Mucosa of descending colon (tissue), 3 donors: ENCODE measurements around the gene ASF1B. TPM values are rescaled to one million over a fixed set of nuclear protein-coding genes. Genes with fewer than 3 reads are reported as not detected.

ENCODE experiments used
- ATAC-seq: fragments of 200-7000 bp; cut with Tn5 transposase; one replicate; pipeline ENCODE4 v1.9.1; 2020; ENCODE audit warnings: mild to moderate bottlenecking, moderate library complexity
- DNase-seq, 3 donors: peaks; one replicate each; pipeline ENCODE4 v3.0.0-alpha.2; 2020
- H3K36me3 ChIP-seq: fragments of 200-600 bp; one replicate; pipeline ENCODE4 v1.8.0; 2021; ENCODE audit warnings: low read depth, mild to moderate bottlenecking
- H3K4me1 ChIP-seq: fragments of 200-600 bp; one replicate; pipeline ENCODE4 v1.8.0; 2021; ENCODE audit warnings: low read depth, mild to moderate bottlenecking
- H3K4me3 ChIP-seq: fragments of 200-600 bp; one replicate; pipeline ENCODE4 v1.8.0; 2021; ENCODE audit warnings: mild to moderate bottlenecking
- H3K9me3 ChIP-seq: fragments of 200-600 bp; one replicate; pipeline ENCODE4 v1.8.0; 2021; ENCODE audit warnings: mild to moderate bottlenecking
- intact Hi-C, 2 donors: fragments of 100-400 bp; cut with DNase I in 1 of 2; cut with micrococcal nuclease in 1 of 2; formaldehyde crosslinking; loops; one replicate each; pipeline versions ENCODE4 v1.11.0 to v1.11.1; 2022; cut with DNase I, micrococcal nuclease
- total RNA-seq, 3 donors: library from RNA; stranded (reverse); fragmentation: NEBNext Ultra II Directional in 2 of 3; extraction: Animal tissue kit (Norgen Biotek cat#: 25700) in 2 of 3; gene quantifications; one replicate each; pipeline versions ENCODE4 v1.2.1 to v1.2.4, GENCODE V29; 2021 to 2023
- TF ChIP-seq, protein P1 (sequence below): fragments of 200-600 bp; IDR thresholded peaks from one replicate; pipeline ENCODE4 v1.8.0; 2022; ENCODE audit warnings: antibody characterized with exemption, mild to moderate bottlenecking
- donor health status: DM: no; HTN: no; CAD: no; lungs with moderate emphysema.
- donor health status: DM: no; HTN: no; CAD: no.
- donor health status: DM: no; HTN: yes; CAD: no.

The ASF1B gene
- total RNA-seq, 3 donors from 2014 or later = 2.4 to 21.7 (median 5.5) TPM

DNA sequence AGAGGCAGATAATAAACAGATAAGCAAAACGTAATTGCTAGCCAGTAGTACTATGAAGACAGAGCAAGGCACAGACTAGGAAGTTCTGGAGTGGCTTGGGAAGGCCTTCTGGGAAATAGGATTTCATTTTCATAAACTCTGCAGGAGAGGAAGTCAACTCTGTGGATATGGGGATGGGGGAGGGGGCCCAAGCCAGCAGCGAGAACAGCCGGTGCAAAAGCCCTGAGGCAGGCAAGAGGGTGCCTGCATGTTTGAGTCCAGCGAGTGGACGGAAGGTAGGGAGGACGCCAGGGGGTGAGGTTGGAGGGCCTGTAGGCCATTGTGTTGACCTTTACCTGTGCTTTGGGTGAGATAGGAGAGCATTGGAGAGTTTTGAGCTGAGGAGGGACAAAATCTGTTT lies 9.0 kb upstream of the ASF1B start:
- intact Hi-C loops = no loop called here

GRCh38 chr19:14142262-14143190 lies 6.1 kb upstream of the ASF1B start:
- TF ChIP-seq, protein P1, sequence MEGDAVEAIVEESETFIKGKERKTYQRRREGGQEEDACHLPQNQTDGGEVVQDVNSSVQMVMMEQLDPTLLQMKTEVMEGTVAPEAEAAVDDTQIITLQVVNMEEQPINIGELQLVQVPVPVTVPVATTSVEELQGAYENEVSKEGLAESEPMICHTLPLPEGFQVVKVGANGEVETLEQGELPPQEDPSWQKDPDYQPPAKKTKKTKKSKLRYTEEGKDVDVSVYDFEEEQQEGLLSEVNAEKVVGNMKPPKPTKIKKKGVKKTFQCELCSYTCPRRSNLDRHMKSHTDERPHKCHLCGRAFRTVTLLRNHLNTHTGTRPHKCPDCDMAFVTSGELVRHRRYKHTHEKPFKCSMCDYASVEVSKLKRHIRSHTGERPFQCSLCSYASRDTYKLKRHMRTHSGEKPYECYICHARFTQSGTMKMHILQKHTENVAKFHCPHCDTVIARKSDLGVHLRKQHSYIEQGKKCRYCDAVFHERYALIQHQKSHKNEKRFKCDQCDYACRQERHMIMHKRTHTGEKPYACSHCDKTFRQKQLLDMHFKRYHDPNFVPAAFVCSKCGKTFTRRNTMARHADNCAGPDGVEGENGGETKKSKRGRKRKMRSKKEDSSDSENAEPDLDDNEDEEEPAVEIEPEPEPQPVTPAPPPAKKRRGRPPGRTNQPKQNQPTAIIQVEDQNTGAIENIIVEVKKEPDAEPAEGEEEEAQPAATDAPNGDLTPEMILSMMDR = no peak
- no peak overlapping the region for H3K4me3 ChIP-seq
- intact Hi-C loops = no loop called here
- H3K4me1 ChIP-seq = peaks cover 5% of the 10 kb centered on the region
- DNase-seq (no peak), ATAC-seq (no peak)
- no peaks in the 10 kb centered on the region for H3K9me3 ChIP-seq
- H3K36me3 ChIP-seq = no peaks in the 10 kb centered on the region

More for the DNA sequence above, 9.0 kb upstream of the ASF1B start:
- DNase-seq (no peak), ATAC-seq (no peak)
- Histone ChIP-seq H3K4me1 (peaks cover 9% of the 10 kb centered on the region), H3K36me3 (no peaks in the 10 kb centered on the region), H3K4me3 (no peak overlapping the region), H3K9me3 (no peaks in the 10 kb centered on the region)
- TF ChIP-seq, protein P1 = no peak

DNA sequence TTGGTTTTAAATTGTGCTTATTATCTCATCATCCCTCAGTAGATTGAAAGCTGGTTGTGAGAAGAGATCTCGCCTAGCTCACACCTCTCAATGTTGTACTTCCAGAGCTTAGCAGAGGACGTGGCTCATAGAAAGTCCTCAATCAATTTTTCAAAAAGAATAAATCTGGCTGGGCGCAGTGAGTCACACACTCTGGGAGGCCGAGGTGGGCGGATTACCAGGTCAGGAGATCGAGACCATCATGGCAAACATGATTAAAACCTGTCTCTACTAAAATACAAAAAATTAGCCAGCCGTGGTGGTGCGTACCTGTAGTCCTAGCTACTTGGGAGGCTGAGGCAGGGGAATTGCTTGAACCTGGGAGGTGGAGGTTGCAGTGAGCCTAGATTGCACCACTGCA lies 4.7 kb upstream of the ASF1B start:
- Histone ChIP-seq H3K9me3 (no peaks in the 10 kb centered on the region), H3K36me3 (no peaks in the 10 kb centered on the region), H3K4me1 (peaks cover 10% of the 10 kb centered on the region), H3K4me3 (no peak overlapping the region)
- intact Hi-C loops = no loop called here
- no peak for DNase-seq
- TF ChIP-seq, protein P1 = no peak
- ATAC-seq = no peak

DNA sequence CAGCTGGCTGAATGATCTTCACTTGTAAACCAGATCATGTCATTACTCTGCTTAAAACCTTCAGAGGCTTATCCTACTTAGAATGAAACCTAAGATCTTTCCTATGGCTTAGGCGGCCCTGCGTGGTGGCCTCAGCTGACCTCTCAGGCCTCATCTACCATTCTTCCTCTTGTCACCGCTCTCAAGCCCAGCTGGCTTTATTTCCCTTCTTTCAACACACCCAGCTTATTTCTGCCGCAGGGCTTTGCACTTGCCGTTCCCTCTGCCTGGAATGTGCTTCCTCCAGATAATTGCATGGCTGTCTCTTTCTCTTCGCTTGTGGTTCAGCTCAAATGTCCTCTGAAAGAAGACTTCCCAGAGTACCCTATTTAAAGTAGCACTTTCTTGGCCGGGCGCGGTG lies 3.6 kb upstream of the ASF1B start:
- TF ChIP-seq, protein P1 = no peak

GRCh38 chr19:14138576-14139265 lies 2.3 kb upstream of the ASF1B start:
- Histone ChIP-seq H3K4me3 (no peak overlapping the region), H3K36me3 (no peaks in the 10 kb centered on the region), H3K9me3 (no peaks in the 10 kb centered on the region), H3K4me1 (peaks cover 16% of the 10 kb centered on the region)
- ATAC-seq (no peak), DNase-seq (no peak)
- intact Hi-C loops = no loop called here
- TF ChIP-seq, protein P1 = no peak

More for the DNA sequence above, 3.6 kb upstream of the ASF1B start:
- intact Hi-C loops = no loop called here
- ATAC-seq = no peak
- Histone ChIP-seq H3K36me3 (no peaks in the 10 kb centered on the region), H3K9me3 (no peaks in the 10 kb centered on the region), H3K4me1 (peaks cover 16% of the 10 kb centered on the region), H3K4me3 (no peak overlapping the region)
- DNase-seq = no peak
